Epidermal melanocyte (primary cell): ENCODE data around the gene ATL2.
"Not testable (repeated sequence)": the region's sequence is repeated elsewhere in the genome, so short reads cannot be mapped to it uniquely, and the experiment has no call there.

Experiments
- DNase-seq: peaks from one replicate; pipeline ENCODE4 v3.0.0; 2011; ENCODE audit warnings: low spot score; ENCODE audit not compliant: insufficient read length

ATL2 gene

DNA sequence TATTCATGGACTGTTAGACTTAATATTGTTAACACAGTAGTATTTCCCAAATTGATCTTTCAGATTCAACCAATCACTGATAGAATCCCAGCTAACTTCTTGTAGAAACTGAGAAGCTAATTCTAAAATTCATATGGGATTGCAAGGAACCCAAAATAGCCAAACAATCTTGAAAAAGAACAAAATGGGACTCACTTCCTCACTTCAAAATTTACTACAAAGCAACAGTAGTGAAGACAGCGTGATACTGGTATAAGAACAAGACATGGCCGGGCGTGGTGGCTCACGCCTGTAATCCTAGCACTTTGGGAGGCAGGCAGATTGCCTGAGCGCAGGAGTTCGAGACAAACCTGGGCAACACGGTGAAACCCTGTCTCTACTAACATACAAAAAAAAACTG lies 46.3 kb downstream of the ATL2 start:
- DNase-seq = no peak

DNA sequence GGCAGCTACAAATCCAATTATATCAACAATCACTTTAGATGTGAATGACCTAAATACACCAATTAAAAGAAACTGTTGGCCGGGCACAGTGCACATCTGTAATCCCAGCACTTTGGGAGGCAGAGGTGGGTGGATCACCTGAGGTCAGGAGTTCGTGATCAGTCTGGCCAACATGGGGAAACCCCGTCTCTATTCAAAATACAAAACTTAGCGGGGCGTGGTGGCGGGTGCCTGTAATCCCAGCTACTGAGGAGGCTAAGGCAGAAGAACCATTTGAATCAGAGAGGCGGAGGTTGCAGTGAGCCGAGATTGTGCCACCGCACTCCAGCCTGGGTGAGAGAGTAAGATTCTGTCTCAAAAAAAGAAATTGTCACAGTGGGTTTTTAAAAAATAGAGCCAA lies 49.5 kb downstream of the ATL2 start:
- no peak for DNase-seq

DNA sequence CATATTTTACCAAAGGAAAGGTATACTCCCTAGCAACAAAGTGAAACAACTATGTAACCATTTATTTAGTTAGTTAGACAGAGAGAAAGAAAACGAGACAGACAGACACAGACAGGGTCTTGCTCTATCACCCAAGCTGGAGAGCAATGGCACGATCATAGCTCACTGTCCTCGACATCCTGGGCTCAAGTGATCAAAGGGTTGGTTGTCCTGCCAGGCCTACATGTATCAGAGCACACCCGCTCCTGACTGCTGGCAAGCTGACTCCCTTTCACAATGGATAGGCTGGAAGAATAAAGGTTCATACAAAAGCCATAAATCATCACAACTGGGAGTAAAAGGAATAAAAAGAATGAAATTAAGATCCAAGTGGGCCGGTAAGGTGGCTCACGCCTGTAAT lies 53.5 kb downstream of the ATL2 start:
- DNase-seq = no peak

DNA sequence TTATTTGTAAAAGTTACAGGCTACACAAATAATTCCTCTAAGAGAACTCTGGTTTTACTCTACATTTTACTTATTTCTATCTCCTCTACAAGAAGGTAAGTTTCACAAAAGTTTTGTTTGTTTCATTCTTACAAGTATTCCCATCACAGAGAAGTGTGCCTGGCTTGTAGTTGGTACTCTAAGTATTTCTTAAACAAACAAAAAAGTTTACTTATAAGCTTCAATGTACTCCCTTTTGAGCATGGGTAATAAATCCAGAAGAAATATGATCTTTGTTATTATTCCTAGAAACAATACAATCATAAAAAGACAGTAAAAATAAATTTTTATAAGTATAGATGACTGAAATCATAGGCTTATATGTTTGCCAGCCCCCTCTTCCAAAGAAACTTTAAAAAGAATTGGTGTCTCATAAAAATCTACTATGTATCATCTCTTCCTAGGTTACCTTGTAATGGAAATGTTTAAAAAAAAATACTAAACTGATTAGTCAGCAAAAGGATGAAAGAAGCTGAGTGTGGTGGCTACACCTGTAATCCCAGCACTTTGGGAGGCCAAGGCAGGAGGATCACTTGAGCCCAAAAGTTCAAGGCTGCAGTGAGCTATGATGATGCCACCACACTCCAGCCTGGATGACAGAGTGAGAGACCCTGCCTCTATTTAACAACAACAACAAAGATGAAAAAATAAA lies 54.7 kb downstream of the ATL2 start:
- DNase-seq = no peak

DNA sequence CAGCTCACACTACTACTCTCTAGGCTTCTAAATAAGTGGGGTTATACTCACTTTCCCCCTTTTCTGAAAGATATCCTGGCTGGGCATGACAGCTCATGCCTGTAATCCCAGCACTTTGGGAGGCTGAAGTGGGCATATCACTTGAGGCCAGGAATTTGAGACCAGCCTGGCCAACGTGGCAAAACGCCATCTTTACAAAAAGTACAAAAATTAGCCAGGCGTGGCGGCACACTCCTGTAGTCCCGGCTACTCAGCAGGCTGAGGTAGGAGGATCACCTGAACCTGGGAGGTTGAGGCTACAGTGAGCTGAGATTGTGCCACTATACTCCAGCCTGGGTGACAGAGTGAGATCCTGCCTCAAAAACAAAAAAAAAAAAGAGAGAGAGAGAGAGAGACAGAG lies 57.8 kb downstream of the ATL2 start:
- not testable (repeated sequence) for DNase-seq

DNA sequence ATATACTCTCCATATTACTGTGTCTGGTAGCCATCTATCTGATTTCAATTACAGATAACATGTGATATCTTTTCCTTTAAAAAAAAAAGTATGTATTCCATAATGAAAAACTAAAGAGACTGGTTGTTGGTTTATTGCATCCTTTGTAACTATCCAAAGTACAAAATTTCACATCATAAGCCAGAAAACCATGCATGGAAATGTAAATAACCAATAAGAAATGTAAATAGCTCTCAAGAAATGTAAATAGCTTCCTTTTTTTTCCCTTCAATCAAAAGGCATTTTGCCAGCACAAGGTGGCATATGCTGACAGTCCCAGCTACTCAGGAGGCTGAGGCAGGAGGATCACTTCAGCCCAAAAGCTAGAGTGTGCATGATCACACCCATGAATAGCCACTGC lies 59.3 kb downstream of the ATL2 start:
- DNase-seq = no peak

DNA sequence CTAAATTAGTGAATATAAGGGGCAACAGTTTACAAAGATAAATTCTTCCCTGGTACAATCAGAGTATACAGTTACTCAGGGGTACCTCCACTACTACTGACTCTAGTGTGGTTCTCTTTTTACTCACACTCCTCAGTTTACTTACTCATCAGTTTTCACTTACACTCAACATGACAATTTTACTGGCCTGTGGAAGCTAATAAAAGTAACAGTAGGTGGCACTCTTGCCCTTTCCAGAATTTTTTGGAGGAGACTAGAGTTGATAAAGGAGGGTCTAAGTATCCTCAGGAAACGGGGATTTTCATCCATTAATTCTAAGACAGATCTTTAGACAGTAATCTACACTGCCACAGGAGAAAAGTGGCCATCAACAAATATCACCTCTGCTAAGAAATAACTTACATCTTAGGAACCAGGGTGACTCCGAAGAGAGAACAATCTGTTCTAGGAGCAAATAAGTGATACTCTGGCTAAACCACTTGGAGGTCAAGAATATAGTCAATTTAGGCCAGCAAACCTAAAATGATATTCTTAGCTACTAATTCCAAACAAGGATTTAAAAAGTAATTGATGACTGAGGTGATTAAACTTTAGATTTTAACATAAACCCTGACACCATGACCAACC lies 61.3 kb downstream of the ATL2 start:
- DNase-seq = peak; percentile 50

DNA sequence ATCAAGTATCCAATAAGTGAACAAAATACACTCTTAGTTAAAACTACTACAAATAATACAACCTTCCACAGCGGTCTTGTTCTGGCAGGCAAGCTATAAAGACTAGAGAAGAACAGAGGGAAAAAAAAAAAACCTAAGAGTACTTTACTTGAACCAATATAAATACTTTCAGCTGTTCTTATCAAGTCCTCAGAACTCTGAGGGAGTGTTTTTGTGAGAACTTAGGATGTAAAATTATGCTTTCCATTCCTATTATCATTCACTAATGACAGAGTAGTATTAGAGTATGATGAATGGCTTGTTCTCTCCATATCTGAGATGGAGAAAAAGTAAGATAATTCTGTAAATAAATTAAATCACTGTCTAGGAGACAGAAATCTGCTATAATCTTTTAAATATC lies 68.3 kb downstream of the ATL2 start:
- DNase-seq = no peak

DNA sequence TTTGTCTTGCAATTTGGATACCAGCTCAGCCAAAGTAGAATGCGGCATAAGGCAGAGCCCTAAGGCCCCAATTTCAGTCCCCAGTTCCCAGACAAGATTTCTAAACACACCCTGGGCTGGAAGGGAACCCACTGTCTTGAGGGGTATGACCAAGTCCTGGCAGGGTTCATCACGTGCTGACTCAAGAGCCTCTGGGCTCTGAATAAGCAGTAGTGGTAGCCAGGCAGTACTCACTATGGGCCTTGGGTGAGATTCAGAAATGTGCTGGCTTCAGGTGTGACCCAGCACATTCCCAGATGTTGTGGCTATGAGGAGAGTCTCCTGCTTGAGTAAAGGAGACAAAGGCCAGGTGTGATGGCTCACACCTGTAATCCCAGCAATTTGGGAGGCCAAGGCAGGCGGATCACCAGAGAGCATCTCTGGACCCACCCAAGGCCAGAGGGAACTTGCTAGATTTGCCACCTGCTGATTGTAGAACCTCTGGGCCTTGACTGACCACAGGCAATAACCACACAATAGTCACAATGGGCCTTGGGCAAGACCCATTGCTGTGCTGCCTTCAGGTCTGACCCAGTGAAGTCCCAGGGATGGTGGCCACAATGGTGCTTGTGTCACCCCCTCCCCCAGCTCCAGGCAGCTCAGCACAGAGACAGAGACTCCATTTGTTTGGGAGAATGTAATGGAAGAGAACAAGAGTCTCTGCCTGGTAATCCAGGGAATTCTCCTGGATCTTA lies 74.9 kb downstream of the ATL2 start:
- no peak for DNase-seq

DNA sequence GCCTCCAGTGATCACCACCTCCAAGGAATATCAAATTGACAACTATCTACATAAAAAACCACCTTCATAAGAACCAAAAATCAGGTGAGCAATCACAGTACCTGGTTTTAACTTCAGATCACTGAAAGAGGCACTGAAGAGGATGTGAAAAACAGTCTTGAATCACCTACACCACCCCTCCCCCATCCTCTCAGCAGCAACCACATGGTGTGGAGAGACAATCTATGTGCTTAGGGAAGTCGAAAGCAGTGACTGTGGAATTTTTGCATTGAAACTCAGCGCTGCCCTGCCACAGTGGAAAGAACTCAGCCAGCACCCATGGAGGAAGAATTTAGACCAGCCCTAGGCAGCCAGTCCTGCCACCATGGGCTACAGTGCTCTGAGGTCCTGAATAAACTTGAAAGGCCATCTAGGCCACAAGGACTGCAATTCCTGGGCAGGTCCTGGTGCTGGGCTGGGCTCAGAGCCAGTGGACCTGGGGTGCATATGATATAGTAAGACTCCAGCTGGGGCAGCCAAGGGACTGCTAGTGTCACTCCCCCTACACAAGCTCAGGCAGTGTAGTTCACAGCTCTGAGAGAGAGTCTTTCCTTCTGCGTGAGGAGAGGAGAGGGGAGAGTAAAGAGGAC lies 75.6 kb downstream of the ATL2 start:
- DNase-seq = no peak

DNA sequence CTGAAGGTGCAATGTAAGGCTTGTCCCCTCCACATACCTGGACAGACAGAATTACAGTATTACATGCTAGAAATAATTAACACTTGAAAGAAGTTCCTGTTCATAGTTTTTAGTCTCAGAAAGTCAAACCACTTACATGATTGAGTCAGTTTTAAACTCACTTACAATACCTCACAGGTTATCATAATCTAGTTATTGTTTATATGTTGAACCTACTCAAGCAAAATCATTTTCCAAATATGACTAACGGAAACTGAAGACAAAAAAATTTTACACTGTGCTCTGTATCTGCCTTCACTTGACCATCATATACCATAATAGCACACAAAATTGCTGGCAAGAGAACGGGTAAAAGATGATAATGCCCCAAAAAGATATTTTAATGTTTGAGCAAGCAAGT lies 78.5 kb downstream of the ATL2 start:
- no peak for DNase-seq

DNA sequence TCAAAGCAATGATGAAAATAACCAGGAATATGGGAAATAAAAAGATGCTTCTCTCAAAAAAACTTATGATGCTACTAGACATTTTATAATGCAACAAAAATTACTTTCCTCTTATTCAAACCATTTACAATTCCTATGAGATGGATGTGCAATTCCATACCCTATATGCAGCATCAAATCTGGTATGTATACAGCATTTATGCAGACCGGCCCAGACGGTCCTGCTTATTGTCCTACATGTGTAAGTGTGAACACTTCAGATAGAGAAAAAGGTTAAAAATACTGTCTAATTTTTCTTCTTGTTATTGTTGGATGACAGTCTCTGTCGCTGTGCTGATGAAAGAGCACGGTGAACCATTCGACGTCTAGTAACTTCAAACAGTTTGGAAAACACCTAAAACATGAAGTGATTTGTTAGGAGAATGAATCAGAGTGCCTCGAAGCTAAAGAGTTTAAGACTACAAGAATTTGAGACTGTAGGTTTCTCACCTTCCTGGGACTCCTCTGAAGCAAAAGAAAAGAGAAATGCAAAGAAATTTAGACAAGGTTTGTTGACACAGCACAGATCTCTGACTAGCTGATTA lies 80.8 kb downstream of the ATL2 start:
- no peak for DNase-seq

DNA sequence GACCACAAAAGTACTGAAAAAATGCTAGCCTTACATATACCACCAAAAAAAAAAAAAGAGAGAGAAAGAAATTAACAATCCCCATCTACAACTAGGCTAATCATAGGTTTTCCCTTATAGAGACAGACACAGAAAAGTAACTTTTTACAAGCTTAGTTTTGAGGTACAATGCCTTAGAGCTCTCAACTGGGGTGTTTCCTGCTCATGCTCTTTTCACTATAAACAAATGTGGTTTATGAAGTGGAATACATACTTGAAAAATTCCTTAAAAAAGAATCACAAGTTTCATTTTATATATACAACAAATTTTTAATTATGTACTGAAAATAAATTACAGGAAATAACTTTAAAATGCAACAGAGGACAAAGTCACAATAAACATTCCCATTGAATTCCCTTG lies 82.5 kb downstream of the ATL2 start:
- DNase-seq = no peak

DNA sequence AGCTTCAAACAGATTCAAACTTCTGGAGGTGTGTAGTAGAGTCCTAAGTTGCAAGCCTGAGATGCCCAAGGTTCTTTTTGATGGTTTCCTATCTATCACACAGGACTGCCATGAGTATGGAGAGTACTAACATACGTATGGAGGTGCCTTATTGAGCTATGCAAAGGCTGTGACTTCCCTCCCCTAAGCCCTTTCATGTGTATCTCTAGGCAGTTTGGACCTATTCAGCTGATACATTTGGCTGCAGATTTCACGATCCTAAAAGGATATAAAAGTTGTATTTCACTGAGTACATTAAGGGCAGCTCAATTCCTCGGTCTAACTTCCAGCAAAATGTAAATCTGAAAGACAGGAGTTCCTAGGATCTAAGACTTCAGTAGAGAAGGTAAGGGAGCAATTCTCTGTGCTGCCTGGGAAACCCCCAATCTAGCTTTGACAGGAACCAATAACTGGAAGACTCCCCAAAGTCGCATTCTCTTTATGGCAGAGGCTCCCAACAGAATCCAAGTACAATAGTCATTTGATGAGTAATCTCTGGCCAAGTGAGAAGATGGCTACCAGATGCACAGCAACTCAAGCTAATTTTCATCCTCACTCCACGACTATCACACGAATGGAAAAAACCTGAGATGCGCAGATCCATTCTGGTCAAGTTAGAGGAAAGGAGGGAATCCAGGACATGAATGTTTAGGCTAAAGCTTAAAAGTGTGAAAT lies 83.8 kb downstream of the ATL2 start:
- no peak for DNase-seq

DNA sequence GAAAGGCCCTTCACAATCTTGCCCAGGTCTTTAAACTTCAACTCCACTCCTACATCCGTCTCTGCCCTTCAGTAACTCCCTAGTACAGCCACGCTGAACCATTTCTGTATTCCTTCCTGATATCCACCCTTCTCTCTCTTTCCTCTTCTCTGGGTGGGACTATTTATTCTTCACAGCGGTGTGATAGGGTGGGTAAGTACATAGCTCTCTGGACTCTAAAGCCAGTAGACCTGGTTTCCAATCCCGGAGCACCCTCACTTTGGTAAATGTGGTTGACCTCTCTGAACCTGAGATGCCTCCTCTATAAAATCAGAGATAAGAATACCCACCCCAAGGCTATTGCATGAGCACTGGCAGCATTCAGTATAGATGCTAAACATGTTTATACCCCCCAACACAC lies 86.7 kb downstream of the ATL2 start:
- DNase-seq = no peak

DNA sequence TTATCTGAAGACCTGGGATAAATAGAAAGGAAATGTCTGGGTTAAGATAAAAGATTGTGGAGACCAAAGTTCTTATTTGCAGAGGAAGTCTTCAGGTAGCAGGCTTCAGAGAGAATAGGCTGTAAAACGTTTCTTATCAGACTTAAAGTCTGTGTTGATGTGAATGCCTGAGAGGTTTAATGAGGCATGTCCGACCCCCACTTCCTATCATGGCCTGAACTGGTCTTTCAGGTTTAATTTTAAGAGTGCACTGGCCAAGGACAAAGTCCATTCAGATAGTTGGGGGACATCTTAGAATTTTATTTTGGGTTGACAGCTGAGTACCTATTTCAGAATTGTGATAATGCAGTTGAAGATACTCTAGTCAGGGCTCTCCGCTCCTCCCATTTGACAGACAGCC lies 92.1 kb downstream of the ATL2 start:
- no peak for DNase-seq

DNA sequence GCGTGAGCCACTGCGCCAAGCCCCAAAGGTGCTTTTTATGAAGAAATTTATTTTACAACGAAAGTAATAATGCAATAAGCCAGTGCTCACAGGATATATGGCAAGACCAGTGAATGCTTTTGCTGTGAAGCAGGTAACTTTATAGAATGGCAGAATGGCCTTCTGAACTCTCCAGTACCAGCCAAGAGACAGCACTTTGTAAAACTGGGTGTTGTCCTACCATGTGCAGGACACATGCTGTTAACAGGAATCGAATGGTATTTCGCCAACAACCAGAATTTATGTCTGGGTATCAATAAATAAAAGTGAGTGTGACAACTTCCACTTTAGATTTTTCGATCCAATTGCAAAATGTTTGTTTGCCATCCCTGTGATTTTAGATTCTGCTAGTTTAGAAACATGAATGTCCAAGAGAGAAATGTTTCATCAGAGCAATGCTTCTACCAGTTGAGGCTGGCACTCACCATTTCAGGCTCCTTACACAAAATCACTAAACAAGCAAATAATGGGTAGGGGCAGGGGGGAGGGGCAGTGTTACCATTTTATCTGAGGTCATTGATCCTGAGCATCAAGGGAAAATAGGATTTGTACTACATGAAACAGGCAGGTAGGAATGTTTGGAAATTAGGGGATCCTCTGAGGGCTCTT lies 95.9 kb downstream of the ATL2 start:
- no peak for DNase-seq

DNA sequence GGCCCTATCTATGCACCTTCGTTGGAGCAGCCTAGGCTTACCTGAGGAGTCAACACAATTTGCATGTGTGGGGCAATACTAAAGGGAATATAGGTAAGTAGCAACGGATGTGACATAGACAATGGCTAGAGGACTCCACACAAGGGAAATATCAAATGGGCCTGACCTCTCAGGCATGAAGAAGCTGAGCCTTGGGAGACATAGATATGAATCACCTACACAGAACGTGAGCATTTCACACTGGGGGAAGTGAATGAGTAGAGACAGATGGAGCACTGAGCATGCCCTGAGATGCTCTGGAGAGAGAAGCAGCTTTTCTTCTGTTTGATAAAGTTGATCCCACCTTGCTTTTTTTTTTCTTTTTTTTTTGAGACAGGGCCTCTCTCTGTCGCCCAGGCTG lies 97.9 kb downstream of the ATL2 start:
- no peak for DNase-seq

DNA sequence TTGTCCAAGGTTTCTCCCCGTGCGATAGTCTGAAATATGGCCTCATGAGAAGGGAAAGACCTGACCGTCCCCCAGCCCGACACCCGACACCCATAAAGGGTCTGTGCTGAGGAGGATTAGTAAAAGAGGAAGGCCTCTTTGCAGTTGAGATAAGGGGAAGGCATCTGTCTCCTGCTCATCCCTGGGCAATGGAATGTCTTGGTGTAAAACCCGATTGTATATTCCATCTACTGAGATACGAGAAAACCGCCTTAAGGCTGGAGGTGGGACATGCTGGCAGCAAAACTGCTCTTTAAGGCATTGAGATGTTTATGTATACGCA lies 99.0 kb downstream of the ATL2 start:
- not testable (repeated sequence) for DNase-seq

DNA sequence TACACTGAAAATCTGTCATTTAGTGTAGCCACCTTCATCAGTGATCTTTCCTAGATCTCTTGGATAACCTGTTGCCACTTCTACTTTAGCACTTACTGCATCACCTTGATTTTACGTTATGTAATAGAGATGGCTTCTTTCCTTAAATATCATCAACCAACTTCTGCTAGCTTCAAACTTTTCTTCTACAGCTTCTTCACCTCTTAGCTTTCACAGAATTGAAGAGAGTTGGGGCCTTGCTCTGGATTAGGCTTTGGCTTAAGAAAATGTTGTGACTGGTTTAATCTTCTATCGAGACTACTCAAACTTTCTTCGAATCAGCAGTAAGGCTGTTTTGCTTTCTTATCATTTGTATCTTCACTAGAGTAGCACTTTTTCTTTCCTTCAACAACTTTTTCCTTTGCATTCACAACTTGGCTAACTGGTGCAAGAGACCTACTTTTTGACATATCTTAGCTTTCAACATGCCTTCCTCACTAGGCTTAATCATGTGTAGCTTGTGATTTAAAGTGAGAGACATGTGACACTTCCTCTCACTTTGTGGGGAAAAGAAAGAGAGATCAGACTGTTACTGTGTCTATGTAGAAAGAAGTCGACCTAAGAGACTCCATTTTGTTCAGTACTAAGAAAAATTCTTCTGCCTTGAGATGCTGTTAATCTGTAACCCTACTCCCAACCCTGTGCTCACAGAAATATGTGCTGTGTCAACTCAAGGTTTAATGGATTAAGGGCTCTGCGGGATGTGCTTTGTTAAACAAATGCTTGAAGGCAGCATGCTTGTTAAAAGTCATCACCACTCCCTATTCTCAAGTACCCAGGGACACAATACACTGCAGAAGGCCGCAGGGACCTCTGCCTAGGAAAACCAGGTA lies 99.6 kb downstream of the ATL2 start:
- no peak for DNase-seq
